Measurements from ENCODE around the gene NAPSA. TPM values are rescaled to one million over a fixed set of nuclear protein-coding genes. Genes with fewer than 3 reads are reported as not detected.
A peak's percentile ranks its signal among the peaks of the same experiment; 100 is the strongest.

The NAPSA gene
- total and polyA plus RNA-seq, 9 of the 15 experiments (the other 6 are each of a cell fraction or from before 2014, with no cell fraction given): 0.25 to 1.9 (median 0.69) TPM

DNA sequence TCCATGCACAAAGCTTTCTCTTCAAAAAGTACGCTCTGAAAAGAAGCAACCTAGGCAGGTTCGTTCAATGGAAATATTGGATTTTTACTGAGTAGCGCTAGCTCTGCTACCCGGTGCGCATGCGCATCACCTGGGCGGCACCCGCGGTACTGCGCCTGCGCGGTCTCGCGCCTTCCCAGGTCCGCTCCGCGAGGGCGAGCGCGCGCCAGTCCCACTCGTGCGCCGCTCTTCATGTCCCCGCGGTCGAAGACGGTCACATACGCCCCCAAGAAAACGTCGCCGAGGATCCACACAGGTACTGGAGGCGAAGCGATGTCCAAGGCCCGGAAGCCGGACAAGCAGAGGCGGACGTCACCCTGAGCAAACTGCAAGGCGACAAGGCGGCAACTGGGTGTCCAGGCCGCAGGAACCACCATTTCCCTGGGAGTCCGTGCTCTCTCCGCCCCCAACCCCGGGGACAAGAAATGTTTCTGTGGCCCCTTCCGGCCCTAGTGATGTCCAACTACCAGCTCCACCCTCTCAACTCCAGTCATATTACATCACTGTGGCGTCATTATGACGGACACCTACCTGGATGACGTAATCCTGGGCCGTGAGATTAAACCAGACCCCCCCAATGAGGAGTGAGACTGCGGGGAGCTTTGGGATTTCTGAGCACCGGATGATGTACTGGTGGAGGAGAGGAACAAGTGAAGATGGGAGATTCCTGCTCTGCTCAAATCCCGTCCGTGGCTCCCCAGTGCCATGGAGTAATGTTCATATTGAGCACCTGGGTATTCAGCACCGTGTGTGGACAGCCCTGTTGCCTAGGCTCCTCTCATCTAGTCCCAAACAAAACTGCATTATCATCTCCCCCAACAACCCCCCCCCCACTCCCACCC lies 31.5 kb downstream of the NAPSA start (continued):
- TF ChIP-seq NELFE (IDR thresholded peaks at IDR 0.05; ENCODE audit: insufficient read depth, insufficient read length) (no peak), DNMT1 (IDR thresholded peaks at IDR 0.05) (0 out of 2 replicates have a peak, but pooled peaks have one; percentile 25), SMAD3 (CRISPR knock-in tag; conservative IDR thresholded peaks at IDR 0.05) (peak; percentile 76), ZNF589 (CRISPR knock-in tag; IDR thresholded peaks at IDR 0.05; ENCODE audit: low read depth) (peak; percentile 84), MEIS2 (IDR thresholded peaks at IDR 0.05; ENCODE audit: partially characterized antibody) (peak; percentile 95), SLC30A9 (CRISPR knock-in tag; IDR thresholded peaks at IDR 0.05) (no peak), ZNF431 (CRISPR knock-in tag; IDR thresholded peaks at IDR 0.05) (peak; percentile 80), HDGF (IDR thresholded peaks at IDR 0.05) (peak; percentile 68; the same call in 1 of the 2 replicates), MYC (IDR thresholded peaks at IDR 0.05; ENCODE audit: low read depth, low read length) (peak; percentile 76), MYC (CRISPR knock-in tag; IDR thresholded peaks at IDR 0.05; ENCODE audit: borderline replicate concordance, low read depth) (0 out of 2 replicates have a peak, but pooled peaks have one; percentile 54), EP400 (IDR thresholded peaks at IDR 0.05) (peak; percentile 87), PHF8 (IDR thresholded peaks at IDR 0.05; ENCODE audit: borderline replicate concordance, low read length) (peak; percentile 91; the same call in 1 of the 2 replicates), BRF1 (IDR thresholded peaks at IDR 0.05; ENCODE audit: borderline replicate concordance, extremely low read depth, insufficient read length) (no peak), POLR2AphosphoS5 (IDR thresholded peaks at IDR 0.05; ENCODE audit: control insufficient read depth, insufficient read depth, low read depth, low read length) (peak; percentile 65), FOXO4 (CRISPR knock-in tag; IDR thresholded peaks at IDR 0.05) (no peak), SRSF1 (IDR thresholded peaks at IDR 0.05; ENCODE audit: low read depth, low read length) (no peak)
- TF ChIP-seq, protein P1, sequence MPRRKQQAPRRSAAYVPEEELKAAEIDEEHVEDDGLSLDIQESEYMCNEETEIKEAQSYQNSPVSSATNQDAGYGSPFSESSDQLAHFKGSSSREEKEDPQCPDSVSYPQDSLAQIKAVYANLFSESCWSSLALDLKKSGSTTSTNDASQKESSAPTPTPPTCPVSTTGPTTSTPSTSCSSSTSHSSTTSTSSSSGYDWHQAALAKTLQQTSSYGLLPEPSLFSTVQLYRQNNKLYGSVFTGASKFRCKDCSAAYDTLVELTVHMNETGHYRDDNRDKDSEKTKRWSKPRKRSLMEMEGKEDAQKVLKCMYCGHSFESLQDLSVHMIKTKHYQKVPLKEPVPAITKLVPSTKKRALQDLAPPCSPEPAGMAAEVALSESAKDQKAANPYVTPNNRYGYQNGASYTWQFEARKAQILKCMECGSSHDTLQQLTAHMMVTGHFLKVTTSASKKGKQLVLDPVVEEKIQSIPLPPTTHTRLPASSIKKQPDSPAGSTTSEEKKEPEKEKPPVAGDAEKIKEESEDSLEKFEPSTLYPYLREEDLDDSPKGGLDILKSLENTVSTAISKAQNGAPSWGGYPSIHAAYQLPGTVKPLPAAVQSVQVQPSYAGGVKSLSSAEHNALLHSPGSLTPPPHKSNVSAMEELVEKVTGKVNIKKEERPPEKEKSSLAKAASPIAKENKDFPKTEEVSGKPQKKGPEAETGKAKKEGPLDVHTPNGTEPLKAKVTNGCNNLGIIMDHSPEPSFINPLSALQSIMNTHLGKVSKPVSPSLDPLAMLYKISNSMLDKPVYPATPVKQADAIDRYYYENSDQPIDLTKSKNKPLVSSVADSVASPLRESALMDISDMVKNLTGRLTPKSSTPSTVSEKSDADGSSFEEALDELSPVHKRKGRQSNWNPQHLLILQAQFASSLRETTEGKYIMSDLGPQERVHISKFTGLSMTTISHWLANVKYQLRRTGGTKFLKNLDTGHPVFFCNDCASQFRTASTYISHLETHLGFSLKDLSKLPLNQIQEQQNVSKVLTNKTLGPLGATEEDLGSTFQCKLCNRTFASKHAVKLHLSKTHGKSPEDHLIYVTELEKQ (CRISPR knock-in tag; IDR thresholded peaks at IDR 0.05): 0 out of 2 replicates have a peak, but pooled peaks have one; percentile 53
- TF ChIP-seq, protein P2, sequence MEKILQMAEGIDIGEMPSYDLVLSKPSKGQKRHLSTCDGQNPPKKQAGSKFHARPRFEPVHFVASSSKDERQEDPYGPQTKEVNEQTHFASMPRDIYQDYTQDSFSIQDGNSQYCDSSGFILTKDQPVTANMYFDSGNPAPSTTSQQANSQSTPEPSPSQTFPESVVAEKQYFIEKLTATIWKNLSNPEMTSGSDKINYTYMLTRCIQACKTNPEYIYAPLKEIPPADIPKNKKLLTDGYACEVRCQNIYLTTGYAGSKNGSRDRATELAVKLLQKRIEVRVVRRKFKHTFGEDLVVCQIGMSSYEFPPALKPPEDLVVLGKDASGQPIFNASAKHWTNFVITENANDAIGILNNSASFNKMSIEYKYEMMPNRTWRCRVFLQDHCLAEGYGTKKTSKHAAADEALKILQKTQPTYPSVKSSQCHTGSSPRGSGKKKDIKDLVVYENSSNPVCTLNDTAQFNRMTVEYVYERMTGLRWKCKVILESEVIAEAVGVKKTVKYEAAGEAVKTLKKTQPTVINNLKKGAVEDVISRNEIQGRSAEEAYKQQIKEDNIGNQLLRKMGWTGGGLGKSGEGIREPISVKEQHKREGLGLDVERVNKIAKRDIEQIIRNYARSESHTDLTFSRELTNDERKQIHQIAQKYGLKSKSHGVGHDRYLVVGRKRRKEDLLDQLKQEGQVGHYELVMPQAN (IDR thresholded peaks at IDR 0.05; ENCODE audit: borderline replicate concordance): peak; percentile 50; the same call in 1 of the 2 replicates
- TF ChIP-seq, protein P3, sequence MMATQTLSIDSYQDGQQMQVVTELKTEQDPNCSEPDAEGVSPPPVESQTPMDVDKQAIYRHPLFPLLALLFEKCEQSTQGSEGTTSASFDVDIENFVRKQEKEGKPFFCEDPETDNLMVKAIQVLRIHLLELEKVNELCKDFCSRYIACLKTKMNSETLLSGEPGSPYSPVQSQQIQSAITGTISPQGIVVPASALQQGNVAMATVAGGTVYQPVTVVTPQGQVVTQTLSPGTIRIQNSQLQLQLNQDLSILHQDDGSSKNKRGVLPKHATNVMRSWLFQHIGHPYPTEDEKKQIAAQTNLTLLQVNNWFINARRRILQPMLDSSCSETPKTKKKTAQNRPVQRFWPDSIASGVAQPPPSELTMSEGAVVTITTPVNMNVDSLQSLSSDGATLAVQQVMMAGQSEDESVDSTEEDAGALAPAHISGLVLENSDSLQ (IDR thresholded peaks at IDR 0.05): peak; percentile 93

All from K562 (cell line).